SK-N-MC (cell line): ENCODE data around the gene HOXB4.

Source experiments
- EZH2 ChIP-seq: fragments of 200-600 bp; sonication (generic); IDR thresholded peaks from one replicate; pipeline ENCODE4 v1.6.1; 2017; ENCODE audit warnings: antibody characterized with exemption
- POLR2AphosphoS5 ChIP-seq: IDR thresholded peaks from 2 replicates; pipeline ENCODE4 v1.6.1; 2012; ENCODE audit warnings: mild to moderate bottlenecking, low read depth, low read length, borderline replicate concordance

- TF ChIP-seq POLR2AphosphoS5 = no peak
- no peak for TF ChIP-seq EZH2
These were observed 25.5 kb downstream of the HOXB4 start for GRCh38 chr17:48552466-48553189.
